Fibroblast of pulmonary artery (primary cell): ENCODE measurements around the gene LMLN.

Experiments
- DNase-seq: peaks from one replicate; pipeline ENCODE4 v3.0.0-alpha.2; 2010; ENCODE audit warnings: low read depth
- H3K4me3 ChIP-seq: replicated peaks from 2 replicates; pipeline ENCODE4 v1.5.1; 2011; ENCODE audit warnings: low read depth, mild to moderate bottlenecking, control low read depth, low read length, moderate library complexity
- TF ChIP-seq, protein P1 (sequence below): IDR thresholded peaks from 2 replicates; pipeline ENCODE4 v1.5.1; 2011; ENCODE audit warnings: mild to moderate bottlenecking, control low read depth, low read length, inconsistent platforms; ENCODE audit errors: missing control alignments

The LMLN gene

DNA sequence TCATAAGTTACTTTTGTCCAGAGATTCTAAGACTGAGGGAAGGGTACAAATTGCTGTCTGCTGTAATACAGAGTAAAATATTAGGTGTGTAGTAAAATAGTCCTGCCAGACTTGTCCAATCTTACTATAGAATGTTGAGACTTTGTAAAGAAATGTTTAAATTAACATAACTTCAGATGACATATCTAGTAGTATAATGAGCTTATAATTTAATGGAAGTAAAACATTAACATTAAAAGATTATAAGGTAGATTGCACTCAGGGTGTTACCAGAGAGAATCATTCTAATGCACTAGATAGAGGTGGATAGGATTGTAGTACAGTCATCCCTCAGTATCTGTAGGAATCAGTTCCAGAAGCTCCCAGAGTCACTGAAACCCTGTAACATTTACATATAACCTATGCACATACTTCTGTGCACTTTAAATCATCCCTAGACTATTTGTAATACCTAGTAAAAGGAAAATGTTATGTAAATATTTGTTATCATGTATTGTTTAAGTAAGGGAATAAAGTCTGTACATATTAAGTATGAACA is 130.8 kb downstream of the LMLN start:
- no peak for DNase-seq
- TF ChIP-seq, protein P1, sequence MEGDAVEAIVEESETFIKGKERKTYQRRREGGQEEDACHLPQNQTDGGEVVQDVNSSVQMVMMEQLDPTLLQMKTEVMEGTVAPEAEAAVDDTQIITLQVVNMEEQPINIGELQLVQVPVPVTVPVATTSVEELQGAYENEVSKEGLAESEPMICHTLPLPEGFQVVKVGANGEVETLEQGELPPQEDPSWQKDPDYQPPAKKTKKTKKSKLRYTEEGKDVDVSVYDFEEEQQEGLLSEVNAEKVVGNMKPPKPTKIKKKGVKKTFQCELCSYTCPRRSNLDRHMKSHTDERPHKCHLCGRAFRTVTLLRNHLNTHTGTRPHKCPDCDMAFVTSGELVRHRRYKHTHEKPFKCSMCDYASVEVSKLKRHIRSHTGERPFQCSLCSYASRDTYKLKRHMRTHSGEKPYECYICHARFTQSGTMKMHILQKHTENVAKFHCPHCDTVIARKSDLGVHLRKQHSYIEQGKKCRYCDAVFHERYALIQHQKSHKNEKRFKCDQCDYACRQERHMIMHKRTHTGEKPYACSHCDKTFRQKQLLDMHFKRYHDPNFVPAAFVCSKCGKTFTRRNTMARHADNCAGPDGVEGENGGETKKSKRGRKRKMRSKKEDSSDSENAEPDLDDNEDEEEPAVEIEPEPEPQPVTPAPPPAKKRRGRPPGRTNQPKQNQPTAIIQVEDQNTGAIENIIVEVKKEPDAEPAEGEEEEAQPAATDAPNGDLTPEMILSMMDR, result no peak
- no peak overlapping the region for H3K4me3 ChIP-seq

DNA sequence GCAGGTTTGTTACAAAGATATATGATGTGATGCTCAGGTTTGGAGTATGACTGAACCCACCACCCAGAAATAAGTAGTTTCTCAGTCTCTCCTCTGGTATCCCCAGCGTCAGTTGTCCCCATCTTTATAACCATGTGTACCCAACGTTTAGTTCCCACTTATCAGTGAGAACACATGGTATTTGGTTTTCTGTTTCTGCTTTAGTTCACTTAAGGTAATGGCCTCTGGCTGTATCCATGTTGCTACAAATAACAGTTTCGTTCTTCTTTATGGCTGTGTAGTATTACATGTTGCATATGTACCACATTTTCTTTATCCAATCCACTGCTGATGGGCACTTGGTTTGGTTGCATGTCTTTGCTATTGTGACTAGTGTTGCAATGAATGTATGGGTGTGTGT is 132.3 kb downstream of the LMLN start:
- TF ChIP-seq, protein P1, result no peak
- no peak for DNase-seq
- no peak overlapping the region for H3K4me3 ChIP-seq

DNA sequence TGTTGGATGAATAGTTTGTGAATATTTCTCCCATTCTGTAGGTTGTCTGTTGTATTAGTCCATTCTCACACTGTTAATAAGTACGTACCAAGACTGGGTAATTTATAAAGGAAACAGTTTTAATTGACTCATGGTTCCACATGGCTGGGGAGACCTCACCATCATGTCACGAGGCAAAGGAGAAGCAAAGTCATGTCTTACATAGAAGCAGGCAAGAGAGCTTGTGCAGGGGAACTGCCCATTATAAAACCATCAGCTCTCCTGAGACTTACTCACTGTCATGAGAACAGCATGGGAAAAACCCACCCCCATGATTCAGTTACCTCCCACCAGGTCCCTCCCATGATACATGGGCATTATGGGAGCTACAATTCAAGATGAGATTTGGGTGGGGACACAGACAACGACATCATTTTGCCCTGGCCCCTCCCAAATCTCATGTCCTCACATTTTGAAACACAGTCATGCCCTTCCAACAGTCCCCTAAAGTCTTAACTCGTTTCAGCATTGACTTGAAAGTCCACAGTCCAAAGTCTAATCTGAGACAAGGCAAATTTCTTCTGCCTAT is 133.2 kb downstream of the LMLN start:
- DNase-seq, result no peak
- TF ChIP-seq, protein P1, result no peak
- no peak overlapping the region for H3K4me3 ChIP-seq
